NCI-H526 treated with DMSO at 0.1 percent for 48 hours (cell line): Measurements from ENCODE around the gene CHMP4A.

Experiments used
- DNase-seq: peaks from one replicate; lab custom pipeline; 2025; lab: John Stamatoyannopoulos, UW

The CHMP4A gene

GRCh38 chr14:24178399-24179178, 34.7 kb downstream of the CHMP4A start:
- DNase-seq, result no peak

- no peak for DNase-seq
These were observed 35.4 kb downstream of the CHMP4A start for GRCh38 chr14:24177891-24178290.

- no peak for DNase-seq
These were observed 36.1 kb downstream of the CHMP4A start for GRCh38 chr14:24177041-24177825.

GRCh38 chr14:24176599-24176998, 36.7 kb downstream of the CHMP4A start:
- no peak for DNase-seq

- DNase-seq, result no peak
These were observed 40.4 kb downstream of the CHMP4A start for GRCh38 chr14:24172871-24173281.

- no peak for DNase-seq
These were observed 40.9 kb downstream of the CHMP4A start for GRCh38 chr14:24172261-24172860.

- peak; percentile 97 for DNase-seq
These were observed 41.6 kb downstream of the CHMP4A start, which contains the start of gene REC8 for GRCh38 chr14:24171422-24172260. Gene REC8 (plus strand): TSS chr14:24172080. CDS start chr14:24172553, 473 bp downstream.

- DNase-seq, result no peak
These were observed 45.7 kb downstream of the CHMP4A start for GRCh38 chr14:24167469-24168114.

GRCh38 chr14:24165785-24166184, 47.5 kb downstream of the CHMP4A start:
- no peak for DNase-seq

GRCh38 chr14:24164518-24164991, 48.7 kb downstream of the CHMP4A start:
- no peak for DNase-seq

- no peak for DNase-seq
These were observed 51.2 kb downstream of the CHMP4A start for GRCh38 chr14:24162093-24162492.

GRCh38 chr14:24160850-24161804, 52.2 kb downstream of the CHMP4A start, which contains the start of gene IRF9:
Gene IRF9 (plus strand): TSS chr14:24161265. CDS start chr14:24162145, 880 bp downstream.
- peak; percentile 74 for DNase-seq

- no peak for DNase-seq
These were observed 52.8 kb downstream of the CHMP4A start for GRCh38 chr14:24160499-24160849.

- DNase-seq, result no peak
These were observed 53.4 kb downstream of the CHMP4A start for GRCh38 chr14:24159777-24160498.
